CD1c-positive myeloid dendritic cell (primary cell): Measurements from ENCODE around the gene CCDC197.

Experiments used
- DNase-seq: peaks from one replicate; pipeline ENCODE4 v3.0.0-alpha.2; 2016; ENCODE audit errors: extremely low spot score

CCDC197 gene

GRCh38 chr14:93977790-93978581 is 19.1 kb upstream of the CCDC197 start:
- DNase-seq = peak; percentile 66

- no peak for DNase-seq
Measured at GRCh38 chr14:93978735-93979134, 18.4 kb upstream of the CCDC197 start.

- no peak for DNase-seq
Measured at GRCh38 chr14:93980456-93981201, 16.5 kb upstream of the CCDC197 start.

GRCh38 chr14:93981316-93982229 is 15.5 kb upstream of the CCDC197 start:
- DNase-seq = no peak

GRCh38 chr14:93982230-93983007 is 14.7 kb upstream of the CCDC197 start:
- no peak for DNase-seq

- DNase-seq = no peak
Measured at GRCh38 chr14:93984070-93984469, 13.0 kb upstream of the CCDC197 start.

- DNase-seq = no peak
Measured at GRCh38 chr14:93984987-93985410, 12.1 kb upstream of the CCDC197 start.

- no peak for DNase-seq
Measured at GRCh38 chr14:93986955-93987354, 10.1 kb upstream of the CCDC197 start.

- no peak for DNase-seq
Measured at GRCh38 chr14:93987376-93987775, 9.7 kb upstream of the CCDC197 start.

- DNase-seq = no peak
Measured at GRCh38 chr14:93987815-93988476, 9.2 kb upstream of the CCDC197 start.

GRCh38 chr14:93989939-93990338 is 7.2 kb upstream of the CCDC197 start:
- peak; percentile 77 for DNase-seq

GRCh38 chr14:93991212-93991611 is 5.9 kb upstream of the CCDC197 start:
- DNase-seq = no peak

- DNase-seq = no peak
Measured at GRCh38 chr14:93991649-93992048, 5.5 kb upstream of the CCDC197 start.

GRCh38 chr14:93993382-93993781 is 3.7 kb upstream of the CCDC197 start:
- no peak for DNase-seq

- DNase-seq = peak; percentile 50
Measured at GRCh38 chr14:93994919-93995682, 2.0 kb upstream of the CCDC197 start.

GRCh38 chr14:93996130-93996695 is 888 bp upstream of the CCDC197 start:
- DNase-seq = no peak

- DNase-seq = no peak
Measured at GRCh38 chr14:93997916-93998870, 1.1 kb downstream of the CCDC197 start.

- DNase-seq = no peak
Measured at GRCh38 chr14:93998871-93999403, 1.8 kb downstream of the CCDC197 start.
